Fibroblast of gingiva (primary cell): Measurements from ENCODE around the gene RAB6A.

Experiments
- DNase-seq: peaks from one replicate; pipeline ENCODE4 v3.0.0-alpha.2; 2011; ENCODE audit warnings: low read depth

The RAB6A gene

GRCh38 chr11:73653996-73654395, 106.9 kb downstream of the RAB6A start:
- DNase-seq: no peak

- DNase-seq: no peak
Observed at GRCh38 chr11:73652856-73653559, 107.9 kb downstream of the RAB6A start.

GRCh38 chr11:73652046-73652730, 108.7 kb downstream of the RAB6A start:
- DNase-seq: no peak

GRCh38 chr11:73651661-73652045, 109.2 kb downstream of the RAB6A start:
- no peak for DNase-seq

- no peak for DNase-seq
Observed at GRCh38 chr11:73651252-73651651, 109.6 kb downstream of the RAB6A start.

- no peak for DNase-seq
Observed at GRCh38 chr11:73650400-73650799, 110.5 kb downstream of the RAB6A start.

- DNase-seq: no peak
Observed at GRCh38 chr11:73649206-73649605, 111.7 kb downstream of the RAB6A start.

GRCh38 chr11:73648571-73649046, 112.3 kb downstream of the RAB6A start:
- no peak for DNase-seq

GRCh38 chr11:73648121-73648520, 112.8 kb downstream of the RAB6A start:
- DNase-seq: no peak

- peak; percentile 76 for DNase-seq
Observed at GRCh38 chr11:73647459-73648100, 113.3 kb downstream of the RAB6A start.

GRCh38 chr11:73645972-73646631, 114.8 kb downstream of the RAB6A start, which contains the start of gene PLEKHB1:
Gene PLEKHB1 (plus strand): TSS chr11:73646581. CDS start chr11:73646609, 28 bp downstream.
- DNase-seq: no peak

GRCh38 chr11:73645121-73645969, 115.5 kb downstream of the RAB6A start:
- no peak for DNase-seq

GRCh38 chr11:73641668-73642067, 119.2 kb downstream of the RAB6A start:
- DNase-seq: no peak

- no peak for DNase-seq
Observed at GRCh38 chr11:73640592-73640991, 120.3 kb downstream of the RAB6A start.

- DNase-seq: no peak
Observed at GRCh38 chr11:73637012-73637411, 123.9 kb downstream of the RAB6A start.

GRCh38 chr11:73636249-73636648, 124.6 kb downstream of the RAB6A start:
- DNase-seq: no peak

- DNase-seq: no peak
Observed at GRCh38 chr11:73635721-73636120, 125.2 kb downstream of the RAB6A start.

GRCh38 chr11:73633999-73634398, 126.9 kb downstream of the RAB6A start:
- no peak for DNase-seq

GRCh38 chr11:73632996-73633395, 127.9 kb downstream of the RAB6A start:
- DNase-seq: no peak

GRCh38 chr11:73629907-73630306, 131.0 kb downstream of the RAB6A start:
- no peak for DNase-seq

- peak; percentile 40 for DNase-seq
Observed at GRCh38 chr11:73625696-73626318, 135.1 kb downstream of the RAB6A start.
